ENCODE results near the gene LATS1. TPM values are rescaled to one million over a fixed set of nuclear protein-coding genes. Genes with fewer than 3 reads are reported as not detected.

LATS1 gene
- total and polyA plus RNA-seq, 10 of the 15 experiments (the other 5 are each of a cell fraction or from before 2014, with no cell fraction given) = 2.1 to 15.6 (median 11.0) TPM

- no peak for TF ChIP-seq ZBTB11 (CRISPR knock-in tag; IDR thresholded peaks at IDR 0.05)
These were observed 74.9 kb downstream of the LATS1 start (continued) for GRCh38 chr6:149642829-149643580.

DNA sequence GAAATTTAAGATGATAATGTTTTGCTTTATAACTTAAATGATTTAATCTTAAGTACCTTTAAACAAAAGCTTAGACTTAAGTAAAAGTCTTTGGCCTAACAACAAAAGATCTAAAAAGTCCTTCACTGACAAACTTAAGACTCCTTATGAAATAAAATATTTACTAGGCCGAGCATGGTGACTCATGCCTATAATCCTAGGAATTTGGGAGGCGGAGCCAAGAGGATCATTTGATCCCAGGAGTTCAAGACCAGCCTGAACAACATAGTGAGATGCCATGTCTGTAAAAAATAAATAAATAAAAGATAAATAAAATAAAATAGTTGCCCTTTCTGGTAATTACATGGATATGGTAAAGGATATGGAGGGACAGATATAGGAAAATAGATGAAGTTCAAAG, 81.8 kb downstream of the LATS1 start:
- H3K4me1 ChIP-seq (ENCODE audit: control insufficient read depth, insufficient read depth, low read length) = no peaks in the 10 kb centered on the region
- no peak for FAIRE-seq
- H3K36me3 ChIP-seq (ENCODE audit: control insufficient read depth in 2 of 2, insufficient read depth in 2 of 2, low read length in 1 of 2) = 0 out of 4 replicates have a peak, but pooled peaks cover 0 to 2% of the 10 kb centered on the region in 2 experiments
- no peak overlapping the region for H3K4me2 ChIP-seq (ENCODE audit: control insufficient read depth, insufficient read depth)
- in situ Hi-C loops (cut with MboI) (no loop called here), intact Hi-C loops (cut with micrococcal nuclease; ENCODE audit: unreplicated experiment) (no loop called here)
- CTCF ChIA-PET = interaction anchor here (0.6 to 0.7 kb wide), 2 partner anchors 42 to 59 kb away, joined by 3 read pairs; no protein-coding TSS in a partner anchor
- H4K20me1 ChIP-seq (ENCODE audit: control insufficient read depth, insufficient read depth) = no peaks in the 10 kb centered on the region
- no peak overlapping the region for H3K27ac ChIP-seq (ENCODE audit: control insufficient read depth, insufficient read depth)
- POLR2A ChIA-PET = interaction anchor here (0.8 to 1.4 kb wide), 2 partner anchors 11 to 82 kb away, joined by 3 to 5 read pairs; partner anchors contain the start of gene LATS1
- BruUV-seq (replicated peaks) = no TSS peak
- SMC1A ChIA-PET (ENCODE audit: uncharacterized antibody, unreplicated experiment) = no interaction called here
- RAD21 ChIA-PET (ENCODE audit: unreplicated experiment) = no interaction called here
- H3K4me3 ChIP-seq = no peak overlapping the region
- no peaks in the 10 kb centered on the region; the same call in none of the 2 replicates for H3K79me2 ChIP-seq (ENCODE audit: control insufficient read depth, insufficient read depth, low read length)
- no peaks in the 10 kb centered on the region for H3K9me3 ChIP-seq (replicated peaks; ENCODE audit: control insufficient read depth, insufficient read depth, low read length)
- no peak overlapping the region for H3K9ac ChIP-seq (ENCODE audit: control insufficient read depth, insufficient read depth, low read length)
- no peaks in the 10 kb centered on the region for H3K27me3 ChIP-seq (replicated peaks in 1 of 2; ENCODE audit: control insufficient read depth in 2 of 2, insufficient read depth in 2 of 2, low read length in 1 of 2)
- H2AFZ ChIP-seq (ENCODE audit: control insufficient read depth, low read depth, low read length) = no peak overlapping the region
- no peak for DNase-seq (ENCODE audit: low read depth, low spot score)
- TF ChIP-seq GABPA (IDR thresholded peaks at IDR 0.05; ENCODE audit: low read depth) = no peak
- TF ChIP-seq TCF12 (IDR thresholded peaks at IDR 0.05; ENCODE audit: low read depth, low read length) = no peak
- TF ChIP-seq SKIL (IDR thresholded peaks at IDR 0.05; ENCODE audit: low read depth, poor library complexity, severe bottlenecking) = no peak
- TF ChIP-seq SIN3A (IDR thresholded peaks at IDR 0.05; ENCODE audit: low read depth, low read length) = no peak
- TF ChIP-seq RB1 (IDR thresholded peaks at IDR 0.05; ENCODE audit: borderline replicate concordance) = no peak
- TF ChIP-seq SREBF1 (IDR thresholded peaks at IDR 0.05; ENCODE audit: low read length) = no peak
- no peak for TF ChIP-seq GATAD2B (conservative IDR thresholded peaks at IDR 0.05; ENCODE audit: low read depth)
- no peak for TF ChIP-seq JUND (IDR thresholded peaks at IDR 0.05; ENCODE audit: low read depth, low read length)
- TF ChIP-seq CHD1 (IDR thresholded peaks at IDR 0.05; ENCODE audit: low read depth, low read length) = no peak
- TF ChIP-seq ESRRA (IDR thresholded peaks at IDR 0.05; ENCODE audit: low read length) = no peak
- TF ChIP-seq, protein P1, sequence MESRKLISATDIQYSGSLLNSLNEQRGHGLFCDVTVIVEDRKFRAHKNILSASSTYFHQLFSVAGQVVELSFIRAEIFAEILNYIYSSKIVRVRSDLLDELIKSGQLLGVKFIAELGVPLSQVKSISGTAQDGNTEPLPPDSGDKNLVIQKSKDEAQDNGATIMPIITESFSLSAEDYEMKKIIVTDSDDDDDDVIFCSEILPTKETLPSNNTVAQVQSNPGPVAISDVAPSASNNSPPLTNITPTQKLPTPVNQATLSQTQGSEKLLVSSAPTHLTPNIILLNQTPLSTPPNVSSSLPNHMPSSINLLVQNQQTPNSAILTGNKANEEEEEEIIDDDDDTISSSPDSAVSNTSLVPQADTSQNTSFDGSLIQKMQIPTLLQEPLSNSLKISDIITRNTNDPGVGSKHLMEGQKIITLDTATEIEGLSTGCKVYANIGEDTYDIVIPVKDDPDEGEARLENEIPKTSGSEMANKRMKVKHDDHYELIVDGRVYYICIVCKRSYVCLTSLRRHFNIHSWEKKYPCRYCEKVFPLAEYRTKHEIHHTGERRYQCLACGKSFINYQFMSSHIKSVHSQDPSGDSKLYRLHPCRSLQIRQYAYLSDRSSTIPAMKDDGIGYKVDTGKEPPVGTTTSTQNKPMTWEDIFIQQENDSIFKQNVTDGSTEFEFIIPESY (IDR thresholded peaks at IDR 0.05) = no peak
- TF ChIP-seq MYC (IDR thresholded peaks at IDR 0.05; ENCODE audit: insufficient read depth, insufficient read length, insufficient replicate concordance, low read length, severe bottlenecking) = no peak
- TF ChIP-seq YY1 (IDR thresholded peaks at IDR 0.05; ENCODE audit: low read depth, low read length) = no peak
- 91% methylated on average over 2 of the region's 2 CpGs for WGBS (ENCODE audit: insufficient coverage, insufficient replicate concordance, low lambda C conversion rate, missing lambda C conversion rate)
- no peak for ATAC-seq

All from GM12878 (cell line).